Esophagus muscularis mucosa (tissue), 4 donors: ENCODE measurements around the gene POU2F1.

ENCODE experiments used
- CTCF ChIP-seq, 3 experiments: fragments of 200-600 bp in 2 of 3; fragments of 450-650 bp in 1 of 3; sonication (generic) in 2 of 3; IDR thresholded peaks; one replicate each; pipeline ENCODE4 v1.5.1; 2017 to 2019; ENCODE audit warnings: antibody characterized with exemption in 3 of 3, mild to moderate bottlenecking in 2 of 3, moderate library complexity in 1 of 3
- EP300 ChIP-seq: sonication (generic); formaldehyde crosslinking; IDR thresholded peaks from one replicate; pipeline ENCODE4 v1.6.1; 2017; ENCODE audit warnings: antibody characterized with exemption
- POLR2A ChIP-seq: fragments of 450-650 bp; IDR thresholded peaks from one replicate; pipeline ENCODE4 v1.6.1; 2017; ENCODE audit warnings: antibody characterized with exemption, moderate library complexity, mild to moderate bottlenecking, low read depth
- POLR2AphosphoS5 ChIP-seq, 2 donors: sonication (generic); formaldehyde crosslinking; IDR thresholded peaks; one replicate each; pipeline ENCODE4 v1.6.1; 2017; ENCODE audit warnings: antibody characterized with exemption in 2 of 2

GRCh38 chr1:167197692-167198091 is 23.0 kb upstream of the POU2F1 start:
- TF ChIP-seq CTCF (IDR thresholded peaks at IDR 0.05) (no peak), EP300 (no peak), POLR2A (no peak), POLR2AphosphoS5 (IDR thresholded peaks at IDR 0.05) (no peak)
